ENCODE results near the gene GPATCH2L.

GPATCH2L gene

DNA sequence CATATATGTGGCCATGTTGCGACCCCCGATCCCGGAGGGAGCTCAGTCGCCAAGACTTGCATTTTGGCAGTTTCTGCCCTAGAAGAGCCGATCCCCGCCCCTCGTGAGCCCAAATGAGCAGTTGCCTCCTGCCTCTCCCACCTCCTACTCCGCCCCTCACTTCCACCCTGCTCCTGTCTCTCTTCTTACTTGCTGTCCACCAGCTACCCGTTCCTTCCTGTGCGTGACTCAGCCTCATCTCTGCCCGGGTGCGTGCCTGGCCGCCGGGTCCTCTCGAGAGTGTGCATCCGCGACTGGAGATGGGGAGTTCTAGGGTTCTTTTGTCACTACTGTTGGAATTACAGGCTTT is 585 bp downstream of the GPATCH2L start:
- Histone ChIP-seq H3K4me3 (ENCODE audit: low read depth, low read length) (peak overlapping the region; percentile 98), H3K79me1 (ENCODE audit: low read length) (peaks cover 5% of the 10 kb centered on the region), H3K4ac (ENCODE audit: low read depth, low read length) (peak overlapping the region; percentile 74), H3K27ac (ENCODE audit: low read depth, low read length) (peak overlapping the region; percentile 46), H3K9me3 (ENCODE audit: insufficient read depth, low read depth, low read length) (peaks cover 1% of the 10 kb centered on the region), H3K9ac (ENCODE audit: low read length) (peak overlapping the region; percentile 83), H2BK12ac (ENCODE audit: low read length) (no peak overlapping the region), H4K91ac (ENCODE audit: low read depth, low read length) (peak overlapping the region; percentile 85), H3K14ac (ENCODE audit: low read length) (peak overlapping the region; percentile 81), H3K4me2 (ENCODE audit: low read length) (peak overlapping the region; percentile 94), H3K23ac (ENCODE audit: low read length) (no peak overlapping the region), H2AK5ac (ENCODE audit: low read length) (no peak overlapping the region), H4K12ac (ENCODE audit: low read depth, low read length) (peak overlapping the region; percentile 54), H2AFZ (ENCODE audit: insufficient read depth, low read length, poor library complexity) (peak overlapping the region; percentile 92), H3K27me3 (ENCODE audit: insufficient read depth, low read length) (peaks cover 2% of the 10 kb centered on the region), H3K4me1 (ENCODE audit: control insufficient read depth in 1 of 2, insufficient read depth in 2 of 2, low read length in 2 of 2) (peaks cover 0 to 2% of the 10 kb centered on the region in 2 experiments), H3K36me3 (ENCODE audit: control insufficient read depth in 1 of 2, insufficient read depth in 2 of 2, low read length in 2 of 2) (peaks cover 6% of the 10 kb centered on the region in 2 experiments), H4K8ac (ENCODE audit: low read depth, low read length) (peak overlapping the region; percentile 96), H2BK5ac (ENCODE audit: low read depth, low read length, poor library complexity) (peak overlapping the region; percentile 41), H3K18ac (ENCODE audit: low read length) (peak overlapping the region; percentile 89), H3K79me2 (ENCODE audit: control insufficient read depth, insufficient read depth, low read length, poor library complexity) (peaks cover 4% of the 10 kb centered on the region), H2BK120ac (ENCODE audit: insufficient read depth, low read length, poor library complexity) (peak overlapping the region; percentile 21)
- peak; percentile 74 to 75 for DNase-seq
- no CpG with 5 or more reads among the region's 17 CpGs for WGBS (ENCODE audit: extremely low coverage, insufficient coverage, insufficient read length)

DNA sequence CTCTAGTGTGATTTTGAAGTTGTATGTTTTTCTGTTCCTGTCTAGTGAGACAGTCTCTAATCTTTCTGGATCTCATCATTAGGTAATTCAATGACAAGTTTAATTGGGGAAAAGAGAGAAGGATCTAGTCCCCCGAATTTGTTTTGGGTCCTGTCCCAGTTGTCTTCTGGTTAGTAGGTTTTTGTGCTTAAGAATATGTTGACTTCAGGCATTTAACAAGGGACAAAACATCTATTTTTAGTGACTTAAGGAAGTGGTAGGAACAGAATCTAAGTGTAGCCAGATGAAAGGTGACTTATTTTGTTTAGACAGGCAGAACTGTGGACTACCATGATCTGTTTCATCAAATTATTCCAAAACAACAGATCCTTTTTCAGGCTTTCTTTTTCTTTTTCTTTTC is 2.2 kb downstream of the GPATCH2L start:
- Histone ChIP-seq H3K23ac (ENCODE audit: low read length) (no peak overlapping the region), H3K27ac (ENCODE audit: low read depth, low read length) (no peak overlapping the region), H3K14ac (ENCODE audit: low read length) (no peak overlapping the region), H3K4me1 (ENCODE audit: control insufficient read depth in 1 of 2, insufficient read depth in 2 of 2, low read length in 2 of 2) (peaks cover 0 to 2% of the 10 kb centered on the region in 2 experiments), H3K4me3 (ENCODE audit: low read depth, low read length) (no peak overlapping the region), H3K79me1 (ENCODE audit: low read length) (peaks cover 5% of the 10 kb centered on the region), H3K4me2 (ENCODE audit: low read length) (no peak overlapping the region), H4K8ac (ENCODE audit: low read depth, low read length) (no peak overlapping the region), H3K18ac (ENCODE audit: low read length) (no peak overlapping the region), H3K4ac (ENCODE audit: low read depth, low read length) (peak overlapping the region; percentile 33), H3K27me3 (ENCODE audit: insufficient read depth, low read length) (peaks cover 2% of the 10 kb centered on the region), H4K91ac (ENCODE audit: low read depth, low read length) (no peak overlapping the region), H3K36me3 (ENCODE audit: control insufficient read depth in 1 of 2, insufficient read depth in 2 of 2, low read length in 2 of 2) (peaks cover 6 to 8% of the 10 kb centered on the region in 2 experiments), H3K79me2 (ENCODE audit: control insufficient read depth, insufficient read depth, low read length, poor library complexity) (peaks cover 4% of the 10 kb centered on the region), H2AK5ac (ENCODE audit: low read length) (no peak overlapping the region), H2AFZ (ENCODE audit: insufficient read depth, low read length, poor library complexity) (no peak overlapping the region), H3K9me3 (ENCODE audit: insufficient read depth, low read depth, low read length) (no peaks in the 10 kb centered on the region), H3K9ac (ENCODE audit: low read length) (no peak overlapping the region), H2BK120ac (ENCODE audit: insufficient read depth, low read length, poor library complexity) (no peak overlapping the region), H2BK5ac (ENCODE audit: low read depth, low read length, poor library complexity) (no peak overlapping the region), H4K12ac (ENCODE audit: low read depth, low read length) (no peak overlapping the region), H2BK12ac (ENCODE audit: low read length) (no peak overlapping the region)
- DNase-seq: no peak
- WGBS (ENCODE audit: extremely low coverage, insufficient coverage, insufficient read length): no CpG with 5 or more reads among the region's 1 CpG

DNA sequence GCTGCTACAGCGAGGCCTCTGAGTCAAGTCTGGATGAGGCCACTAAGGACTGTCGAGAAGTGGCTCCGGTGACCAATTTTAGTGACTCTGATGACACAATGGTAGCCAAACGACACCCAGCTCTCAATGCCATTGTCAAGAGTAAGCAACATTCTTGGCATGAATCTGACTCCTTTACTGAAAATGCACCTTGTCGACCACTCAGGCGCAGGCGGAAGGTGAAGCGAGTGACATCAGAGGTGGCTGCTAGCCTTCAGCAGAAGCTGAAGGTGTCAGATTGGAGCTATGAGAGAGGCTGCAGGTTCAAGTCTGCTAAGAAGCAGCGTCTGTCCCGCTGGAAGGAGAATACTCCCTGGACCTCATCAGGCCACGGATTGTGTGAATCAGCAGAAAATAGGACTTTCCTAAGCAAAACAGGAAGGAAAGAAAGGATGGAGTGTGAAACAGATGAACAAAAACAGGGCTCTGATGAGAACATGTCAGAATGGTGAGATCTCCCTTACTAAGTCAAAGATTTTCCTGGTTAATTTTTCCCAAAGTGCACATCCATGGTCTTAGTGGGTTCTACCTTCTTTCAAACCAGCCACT is 2.9 kb downstream of the GPATCH2L start:
- DNase-seq: no peak

GRCh38 chr14:76163668-76164363 is 12.1 kb downstream of the GPATCH2L start:
- Histone ChIP-seq H2BK5ac (ENCODE audit: low read depth, low read length, poor library complexity) (no peak overlapping the region), H4K8ac (ENCODE audit: low read depth, low read length) (no peak overlapping the region), H3K4ac (ENCODE audit: low read depth, low read length) (no peak overlapping the region), H3K79me2 (ENCODE audit: control insufficient read depth, insufficient read depth, low read length, poor library complexity) (no peaks in the 10 kb centered on the region), H3K9me3 (ENCODE audit: insufficient read depth, low read depth, low read length) (no peaks in the 10 kb centered on the region), H3K14ac (ENCODE audit: low read length) (no peak overlapping the region), H3K4me3 (ENCODE audit: low read depth, low read length) (no peak overlapping the region), H3K9ac (ENCODE audit: low read length) (no peak overlapping the region), H2AK5ac (ENCODE audit: low read length) (no peak overlapping the region), H3K36me3 (ENCODE audit: control insufficient read depth in 1 of 2, insufficient read depth in 2 of 2, low read length in 2 of 2) (peaks cover 5 to 26% of the 10 kb centered on the region in 2 experiments), H3K18ac (ENCODE audit: low read length) (no peak overlapping the region), H3K27ac (ENCODE audit: low read depth, low read length) (no peak overlapping the region), H2BK12ac (ENCODE audit: low read length) (no peak overlapping the region), H4K12ac (ENCODE audit: low read depth, low read length) (no peak overlapping the region), H3K79me1 (ENCODE audit: low read length) (no peaks in the 10 kb centered on the region), H3K23ac (ENCODE audit: low read length) (no peak overlapping the region), H2AFZ (ENCODE audit: insufficient read depth, low read length, poor library complexity) (no peak overlapping the region), H3K4me1 (ENCODE audit: control insufficient read depth in 1 of 2, insufficient read depth in 2 of 2, low read length in 2 of 2) (no peaks in the 10 kb centered on the region), H3K27me3 (ENCODE audit: insufficient read depth, low read length) (no peaks in the 10 kb centered on the region), H2BK120ac (ENCODE audit: insufficient read depth, low read length, poor library complexity) (no peak overlapping the region), H4K91ac (ENCODE audit: low read depth, low read length) (no peak overlapping the region), H3K4me2 (ENCODE audit: low read length) (no peak overlapping the region)
- no CpG with 5 or more reads among the region's 8 CpGs for WGBS (ENCODE audit: extremely low coverage, insufficient coverage, insufficient read length)
- no peak for DNase-seq

More for the DNA sequence above, 2.9 kb downstream of the GPATCH2L start:
- no CpG with 5 or more reads among the region's 11 CpGs for WGBS (ENCODE audit: extremely low coverage, insufficient coverage, insufficient read length)
- Histone ChIP-seq H3K9ac (ENCODE audit: low read length) (no peak overlapping the region), H2BK5ac (ENCODE audit: low read depth, low read length, poor library complexity) (no peak overlapping the region), H2BK12ac (ENCODE audit: low read length) (no peak overlapping the region), H3K27me3 (ENCODE audit: insufficient read depth, low read length) (peaks cover 2% of the 10 kb centered on the region), H3K9me3 (ENCODE audit: insufficient read depth, low read depth, low read length) (no peaks in the 10 kb centered on the region), H3K4me2 (ENCODE audit: low read length) (no peak overlapping the region), H3K14ac (ENCODE audit: low read length) (no peak overlapping the region), H2BK120ac (ENCODE audit: insufficient read depth, low read length, poor library complexity) (no peak overlapping the region), H3K4me3 (ENCODE audit: low read depth, low read length) (no peak overlapping the region), H2AFZ (ENCODE audit: insufficient read depth, low read length, poor library complexity) (no peak overlapping the region), H3K4me1 (ENCODE audit: control insufficient read depth in 1 of 2, insufficient read depth in 2 of 2, low read length in 2 of 2) (peaks cover 0 to 2% of the 10 kb centered on the region in 2 experiments), H3K4ac (ENCODE audit: low read depth, low read length) (peak overlapping the region; percentile 69), H3K36me3 (ENCODE audit: control insufficient read depth in 1 of 2, insufficient read depth in 2 of 2, low read length in 2 of 2) (peaks cover 7 to 11% of the 10 kb centered on the region in 2 experiments), H2AK5ac (ENCODE audit: low read length) (no peak overlapping the region), H3K27ac (ENCODE audit: low read depth, low read length) (no peak overlapping the region), H4K12ac (ENCODE audit: low read depth, low read length) (no peak overlapping the region), H4K8ac (ENCODE audit: low read depth, low read length) (no peak overlapping the region), H3K18ac (ENCODE audit: low read length) (no peak overlapping the region), H4K91ac (ENCODE audit: low read depth, low read length) (no peak overlapping the region), H3K79me1 (ENCODE audit: low read length) (peaks cover 5% of the 10 kb centered on the region), H3K79me2 (ENCODE audit: control insufficient read depth, insufficient read depth, low read length, poor library complexity) (peaks cover 4% of the 10 kb centered on the region), H3K23ac (ENCODE audit: low read length) (no peak overlapping the region)

Measured in trophoblast cell (in vitro differentiated cells and primary cell).